Stimulated activated CD8-positive, alpha-beta memory T cell treated with anti-CD3 and anti-CD28 coated beads, Interleukin-15, amount 100 ng/mL, for 1 hour (primary cell): Measurements from ENCODE around the gene ADPRH.

Experiments used
- DNase-seq: peaks from one replicate; pipeline ENCODE4 v3.0.0-alpha.2; 2020; ENCODE audit warnings: low read depth

The ADPRH gene

GRCh38 chr3:119597548-119598288 lies 18.4 kb downstream of the ADPRH start, which contains the start of gene PLA1A:
Gene PLA1A (plus strand): TSS chr3:119597885. CDS start chr3:119597914, 29 bp downstream.
- DNase-seq, result no peak

GRCh38 chr3:119598410-119599098 lies 19.3 kb downstream of the ADPRH start:
- no peak for DNase-seq

- DNase-seq, result no peak
Observed at GRCh38 chr3:119599558-119600174, 20.4 kb downstream of the ADPRH start.

- DNase-seq, result no peak
Observed at GRCh38 chr3:119600732-119601131, 21.4 kb downstream of the ADPRH start.

GRCh38 chr3:119601154-119601553 lies 21.9 kb downstream of the ADPRH start:
- DNase-seq, result no peak

- no peak for DNase-seq
Observed at GRCh38 chr3:119602676-119603075, 23.4 kb downstream of the ADPRH start.

GRCh38 chr3:119604878-119605277 lies 25.6 kb downstream of the ADPRH start:
- no peak for DNase-seq

- no peak for DNase-seq
Observed at GRCh38 chr3:119608405-119609000, 29.2 kb downstream of the ADPRH start.

- no peak for DNase-seq
Observed at GRCh38 chr3:119609301-119609700, 30.0 kb downstream of the ADPRH start.

GRCh38 chr3:119611664-119612063 lies 32.4 kb downstream of the ADPRH start:
- no peak for DNase-seq

- no peak for DNase-seq
Observed at GRCh38 chr3:119613201-119613600, 33.9 kb downstream of the ADPRH start.

GRCh38 chr3:119613872-119614271 lies 34.6 kb downstream of the ADPRH start:
- no peak for DNase-seq

GRCh38 chr3:119616056-119616455 lies 36.8 kb downstream of the ADPRH start:
- DNase-seq, result no peak

- DNase-seq, result no peak
Observed at GRCh38 chr3:119619094-119619493, 39.8 kb downstream of the ADPRH start.

GRCh38 chr3:119620899-119621298 lies 41.6 kb downstream of the ADPRH start:
- no peak for DNase-seq

GRCh38 chr3:119624002-119624720 lies 44.9 kb downstream of the ADPRH start:
- DNase-seq, result no peak

- DNase-seq, result no peak
Observed at GRCh38 chr3:119625451-119626153, 46.3 kb downstream of the ADPRH start.

GRCh38 chr3:119626196-119626595 lies 46.9 kb downstream of the ADPRH start:
- DNase-seq, result no peak

- no peak for DNase-seq
Observed at GRCh38 chr3:119627461-119627860, 48.2 kb downstream of the ADPRH start.

GRCh38 chr3:119628390-119628789 lies 49.1 kb downstream of the ADPRH start:
- no peak for DNase-seq

GRCh38 chr3:119628816-119629445 lies 49.6 kb downstream of the ADPRH start:
- DNase-seq, result no peak
